Right ventricle myocardium superior (tissue), 1 donor: ENCODE data around the gene TBX4. TPM values are rescaled to one million over a fixed set of nuclear protein-coding genes. Genes with fewer than 3 reads are reported as not detected.

Experiments
- ATAC-seq: fragments of 200-7000 bp; cut with Tn5 transposase; one replicate; pipeline ENCODE4 v1.9.1; 2020; ENCODE audit warnings: mild to moderate bottlenecking; ENCODE audit not compliant: poor library complexity
- DNase-seq: peaks from one replicate; pipeline ENCODE4 v3.0.0-alpha.2; 2020
- intact Hi-C: fragments of 100-400 bp; cut with DNase I; formaldehyde crosslinking; loops from one replicate; pipeline ENCODE4 v1.11.2; 2022
- total RNA-seq: library from RNA; stranded (reverse); fragmentation: NEBNext Ultra II Directional; extraction: Animal tissue kit (Norgen Biotek cat#: 25700); gene quantifications from one replicate; pipeline ENCODE4 v1.2.1, GENCODE V29; 2021
- donor health status: DM: no; HTN: yes; CAD: no; lungs with severe emphysema.

Gene TBX4
- total RNA-seq, 1 donor from 2014 or later = not detected

DNA sequence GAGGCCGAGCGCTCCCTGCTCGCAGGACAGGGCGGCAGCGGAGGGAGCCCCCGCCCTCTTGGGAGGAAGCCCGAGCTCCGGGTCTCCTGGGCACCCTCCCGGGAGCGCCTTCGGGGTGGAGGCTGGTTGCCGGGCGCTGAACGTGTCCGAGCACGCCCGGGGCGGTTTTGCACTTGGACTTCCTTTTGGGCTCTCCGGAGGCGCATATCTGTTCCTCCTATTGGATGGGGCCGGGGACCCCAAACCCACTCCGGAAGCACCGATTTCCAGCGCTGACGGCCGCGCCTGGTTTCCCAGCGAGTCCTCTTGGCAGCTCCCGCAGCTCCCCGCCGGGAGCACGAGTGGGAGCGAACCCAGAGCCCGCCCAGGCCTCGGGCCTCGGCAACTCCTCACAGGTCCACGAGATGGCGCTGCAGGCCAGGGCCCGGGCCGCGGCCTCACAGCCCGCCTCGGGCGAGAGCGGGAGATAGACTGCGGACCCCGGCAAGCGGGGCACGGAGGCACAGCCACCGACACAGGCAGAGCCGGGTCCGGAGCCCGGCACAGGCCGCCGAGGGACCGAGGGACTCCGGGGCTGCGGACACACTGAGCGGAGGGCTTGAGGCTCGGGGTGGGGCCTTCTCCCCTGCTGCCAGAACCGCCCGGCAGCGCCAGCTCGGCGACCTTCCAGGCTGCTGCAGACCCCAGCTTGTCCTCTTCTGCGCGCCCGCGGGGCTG lies 39.9 kb upstream of the TBX4 start:
- ATAC-seq (peak; percentile 85), DNase-seq (peak; percentile 90)
- intact Hi-C loops = loop anchor here (10.0 kb wide), 1 partner anchor 652 kb away; the partner anchor contains the start of gene MED13

DNA sequence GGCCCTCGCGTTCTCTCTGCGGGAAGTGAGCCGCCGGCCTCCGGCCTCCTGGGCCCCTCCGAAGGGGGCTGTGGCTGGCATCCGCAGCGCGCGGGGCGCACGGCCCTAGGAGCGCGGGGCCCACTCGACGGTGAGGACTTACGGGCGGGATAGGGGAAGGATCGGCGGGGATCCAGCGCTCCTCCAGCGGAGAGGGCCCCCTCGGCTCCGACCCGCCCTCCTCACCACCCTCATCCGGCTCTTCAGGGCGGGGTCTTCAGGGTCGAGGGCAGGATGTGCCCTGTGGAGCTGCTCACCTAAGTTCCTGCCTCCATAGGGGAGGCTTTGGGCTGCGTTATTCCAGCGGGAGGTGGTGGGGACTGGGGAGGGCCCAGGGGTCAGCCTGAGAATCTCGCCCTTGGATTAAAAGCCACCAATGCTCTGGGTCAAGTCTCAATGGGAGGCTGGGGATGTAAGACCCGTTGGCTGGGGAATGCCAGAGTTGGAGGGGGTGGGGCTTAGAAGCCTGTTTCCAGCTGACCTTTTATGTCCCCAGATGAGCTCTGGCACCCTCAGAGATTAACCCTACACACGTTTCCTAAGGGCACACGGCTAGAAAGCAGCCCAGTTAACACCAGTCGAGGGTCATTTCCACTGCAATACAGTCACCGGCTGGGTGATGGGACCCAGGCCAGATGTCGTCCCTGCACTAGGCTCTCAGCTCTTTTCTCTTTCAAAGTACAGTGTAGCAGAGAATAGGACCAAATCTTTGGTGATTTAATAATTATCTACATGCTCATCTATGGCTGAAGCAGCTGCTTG lies 39.2 kb upstream of the TBX4 start:
- peak; percentile 39 for DNase-seq
- intact Hi-C loops = loop anchor here (10.0 kb wide), 1 partner anchor 652 kb away; the partner anchor contains the start of gene MED13
- ATAC-seq = no peak

DNA sequence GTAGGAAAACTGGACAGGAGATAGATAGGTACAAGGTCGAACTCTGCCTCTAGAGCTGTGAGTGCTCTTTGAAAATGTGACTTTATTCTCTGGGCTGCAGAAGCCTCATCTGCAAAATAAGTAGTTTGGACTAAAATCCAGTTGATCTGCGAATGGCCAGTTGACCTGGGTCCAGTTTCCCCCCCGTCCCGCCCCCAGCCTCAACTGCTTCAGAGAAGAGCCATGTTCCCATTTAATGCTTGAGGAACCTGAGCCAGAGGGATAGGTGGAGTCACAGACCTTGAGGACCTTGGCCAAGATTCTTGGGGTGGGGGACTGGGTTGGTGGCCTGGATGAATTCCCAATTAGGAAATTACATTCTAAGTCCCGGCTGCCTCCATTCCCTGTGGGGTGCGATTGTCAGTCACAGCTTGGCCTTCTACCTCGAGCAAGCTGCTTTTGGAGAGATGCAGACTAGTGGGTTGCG lies 38.5 kb upstream of the TBX4 start:
- intact Hi-C loops = loop anchor here (10.0 kb wide), 1 partner anchor 651 kb away; the partner anchor contains the start of gene MED13
- ATAC-seq (no peak), DNase-seq (no peak)

DNA sequence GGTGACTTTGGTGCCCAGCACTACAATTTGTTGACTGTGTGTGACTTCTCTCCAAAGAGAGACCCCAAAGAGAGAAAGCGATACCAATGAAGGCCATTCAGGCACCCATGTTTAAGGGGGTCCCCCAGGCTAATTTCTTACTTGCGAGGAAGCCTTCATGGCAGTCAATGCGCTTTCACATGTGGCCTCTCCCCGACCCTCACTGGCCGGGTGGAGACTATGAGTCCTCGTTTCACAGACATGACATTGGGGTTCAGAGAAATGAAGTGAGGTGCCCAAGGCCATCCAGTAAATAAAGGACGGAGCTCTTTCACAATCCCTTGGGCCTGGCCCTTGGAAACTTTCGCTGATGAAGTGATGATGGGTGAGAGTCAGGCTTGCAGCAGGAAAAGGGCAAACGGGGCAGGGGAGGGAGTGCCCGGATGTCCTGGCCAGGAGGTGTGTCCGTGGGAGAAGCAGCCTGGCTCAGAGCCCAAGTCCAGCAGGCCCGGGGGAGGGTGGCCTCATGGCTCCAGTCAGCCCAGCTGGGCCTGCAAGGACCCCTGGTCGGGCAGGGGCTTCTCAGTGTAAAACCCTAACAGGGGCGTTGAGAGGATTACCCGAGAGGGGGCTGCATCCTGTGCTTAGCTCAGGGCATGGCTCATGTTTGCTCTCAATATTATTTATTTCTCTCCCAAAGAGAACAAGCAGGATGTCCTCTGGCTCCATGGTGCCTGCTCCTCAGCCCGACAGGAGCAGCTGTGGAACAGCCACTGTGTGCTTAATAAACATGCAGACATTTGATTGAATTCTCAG lies 37.9 kb upstream of the TBX4 start:
- intact Hi-C loops = loop anchor here (10.0 kb wide), 1 partner anchor 650 kb away; the partner anchor contains the start of gene MED13
- DNase-seq (peak; percentile 64), ATAC-seq (no peak)

DNA sequence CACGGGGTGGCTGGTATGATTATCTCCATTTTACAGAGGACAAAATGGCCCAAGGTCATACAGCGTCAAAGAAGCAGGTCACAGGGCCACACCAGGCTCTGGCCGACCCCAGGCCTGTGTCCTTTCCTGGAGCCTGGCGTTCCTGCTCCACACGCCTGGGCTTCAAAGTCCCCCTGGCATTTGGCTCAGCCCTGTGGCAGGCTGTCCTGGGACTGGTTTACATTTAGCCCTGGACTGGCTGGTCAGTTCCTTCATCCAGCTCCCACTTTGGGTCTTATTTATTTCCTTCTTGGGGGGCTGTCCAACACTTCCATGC lies 37.3 kb upstream of the TBX4 start:
- ATAC-seq = no peak
- peak; percentile 18 for DNase-seq
- intact Hi-C loops = loop anchor here (5.0 to 10.0 kb wide), 2 partner anchors 137 to 650 kb away; partner anchors contain the start of gene MED13

DNA sequence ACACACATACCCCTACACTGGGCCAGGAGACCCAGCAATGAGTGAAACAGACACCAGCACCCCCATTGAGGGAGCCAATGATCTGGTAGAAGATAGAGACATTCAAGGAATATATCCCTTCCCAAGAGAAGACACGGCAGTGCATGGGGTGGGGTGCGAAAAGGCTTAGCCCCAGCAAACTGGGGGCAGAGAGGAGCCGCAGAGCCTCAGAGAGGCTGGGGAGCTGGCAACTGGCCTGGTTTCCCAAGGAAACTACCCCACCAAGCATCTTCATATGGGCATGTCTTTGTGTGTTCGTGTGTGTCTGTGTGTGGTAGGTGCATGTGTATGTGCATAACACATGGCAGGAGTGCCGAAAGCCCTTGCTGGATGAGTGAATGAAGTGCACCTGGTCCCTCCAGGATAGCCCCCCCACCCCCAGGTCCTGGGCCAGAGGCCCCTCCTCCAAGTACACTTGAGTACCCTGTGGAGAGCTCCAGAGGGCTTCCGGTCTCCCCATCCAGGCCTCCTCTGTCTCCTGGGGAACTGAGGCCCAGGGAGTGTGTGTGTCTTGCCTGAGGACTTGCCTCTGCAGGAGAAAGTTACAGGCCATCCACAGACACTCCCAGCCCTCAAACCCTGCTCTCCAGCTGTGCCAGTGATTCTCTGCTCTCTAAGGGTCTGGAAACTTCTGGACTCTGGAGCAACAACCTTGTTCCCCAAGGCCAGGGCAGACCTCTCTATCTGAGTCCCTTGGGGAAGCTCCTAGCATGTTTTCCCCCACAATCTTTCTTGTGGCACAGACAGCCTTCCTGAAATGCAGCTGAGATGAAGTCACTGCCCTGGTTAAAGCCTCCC lies 36.6 kb upstream of the TBX4 start:
- ATAC-seq = no peak
- intact Hi-C loops = loop anchor here (5.0 to 10.0 kb wide), 2 partner anchors 137 to 649 kb away; partner anchors contain the start of gene MED13
- DNase-seq = no peak

DNA sequence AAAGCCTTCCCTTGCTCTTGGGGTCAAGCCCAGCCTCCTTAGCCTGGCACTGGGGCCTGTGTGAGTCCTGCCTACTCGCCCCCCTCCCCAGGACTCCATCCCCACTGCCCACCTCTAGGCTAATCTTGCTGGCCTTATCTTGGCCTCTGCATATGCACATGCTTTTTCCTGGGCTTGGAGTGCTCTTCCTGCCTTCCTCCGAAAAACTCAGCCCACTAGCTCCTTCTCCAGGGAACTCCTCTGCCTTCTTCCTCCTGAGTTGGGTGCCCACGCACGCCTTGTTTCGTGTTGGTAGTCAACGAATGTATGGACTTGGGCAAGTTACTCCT lies 36.0 kb upstream of the TBX4 start:
- ATAC-seq (no peak), DNase-seq (no peak)
- intact Hi-C loops = loop anchor here (5.0 to 10.0 kb wide), 2 partner anchors 136 to 649 kb away; partner anchors contain the start of gene MED13

DNA sequence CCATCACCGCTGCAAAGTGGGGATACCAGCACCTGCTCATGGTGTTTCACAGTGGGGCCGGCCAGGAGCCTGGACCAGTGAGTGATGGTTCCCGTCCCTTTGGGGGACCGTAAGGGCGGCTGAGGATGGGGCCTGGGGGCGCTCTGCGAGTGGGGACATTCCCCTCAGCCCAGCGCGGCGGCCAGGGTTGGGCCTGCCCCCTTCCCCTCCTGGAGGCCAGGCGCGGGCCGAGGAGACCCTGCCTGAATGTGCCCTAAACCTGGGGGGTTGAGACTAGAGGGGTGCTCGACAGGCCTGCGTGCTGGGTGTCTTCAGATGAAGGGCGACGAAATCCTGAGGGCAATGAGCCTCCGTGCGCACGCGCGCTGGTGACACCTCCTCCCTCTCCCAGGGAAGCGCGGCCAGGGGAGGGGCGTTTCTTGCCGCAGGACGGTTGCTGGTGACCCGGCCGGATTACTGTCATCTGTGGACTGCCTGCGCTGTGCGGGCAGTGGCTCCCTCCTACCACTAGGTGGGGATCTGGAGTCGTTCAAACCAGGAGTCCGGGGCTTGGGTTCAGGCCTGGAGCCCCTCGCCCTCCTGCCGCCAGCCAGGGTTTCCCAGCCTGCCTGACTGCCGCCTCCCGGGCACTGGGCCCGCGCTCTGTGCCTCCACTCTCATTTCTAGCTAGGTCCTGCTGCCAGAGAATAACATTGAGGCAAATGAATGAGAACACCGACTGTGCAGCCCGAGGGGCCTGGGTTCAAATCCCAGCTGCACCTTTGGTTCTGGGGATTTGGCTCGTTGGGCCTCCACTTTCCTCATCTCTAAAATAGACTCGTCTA lies 35.5 kb upstream of the TBX4 start:
- peak; percentile 93 for DNase-seq
- intact Hi-C loops = loop anchor here (5.0 to 10.0 kb wide), 2 partner anchors 136 to 648 kb away; partner anchors contain the start of gene MED13
- peak; percentile 80 for ATAC-seq

DNA sequence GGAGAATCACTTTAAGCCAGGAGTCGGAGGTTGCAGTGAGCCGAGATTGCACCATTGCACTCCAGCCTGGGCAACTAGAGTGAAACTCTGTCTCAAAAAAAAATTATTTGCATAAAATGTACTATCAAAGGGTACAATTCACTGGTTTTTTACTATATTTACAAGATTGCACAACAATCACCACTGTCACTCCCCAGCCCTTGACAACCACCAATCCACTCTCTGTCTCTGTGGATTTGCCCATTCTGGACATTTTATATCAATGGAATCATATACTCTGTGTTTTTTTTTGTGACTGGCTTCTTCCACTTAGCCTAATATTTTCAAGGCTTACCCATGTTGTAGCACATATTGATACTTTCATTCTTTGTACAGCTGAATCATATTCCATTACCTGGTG lies 33.8 kb upstream of the TBX4 start:
- intact Hi-C loops = loop anchor here (5.0 to 10.0 kb wide), 2 partner anchors 134 to 646 kb away; partner anchors contain the start of gene MED13
- DNase-seq = no peak
- no peak for ATAC-seq

DNA sequence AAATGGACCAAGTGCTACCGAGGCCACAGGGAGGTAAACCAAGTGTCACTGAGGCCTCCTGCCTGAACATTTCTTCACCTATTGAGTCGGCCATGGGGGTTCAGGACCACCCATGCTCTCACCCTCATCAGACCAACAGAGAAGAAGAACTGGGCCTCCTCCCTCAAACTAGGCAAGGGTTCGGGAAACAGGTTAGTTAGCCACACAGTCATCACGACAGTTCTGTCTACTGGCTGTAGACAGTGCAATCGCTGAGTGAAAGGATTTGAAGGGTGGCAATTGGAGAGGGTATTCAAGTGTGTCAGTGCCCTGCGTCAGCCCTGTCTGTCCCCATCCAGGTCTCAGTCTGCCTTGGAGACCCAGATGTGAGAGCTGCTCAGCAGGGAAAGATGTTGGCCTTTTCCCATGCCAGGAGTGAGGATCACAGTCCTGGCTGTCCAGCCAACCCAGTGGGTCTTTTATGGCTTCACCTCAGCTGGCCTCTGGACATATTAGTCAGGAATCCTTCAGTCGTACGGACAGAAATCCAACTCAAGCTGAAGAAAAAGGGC lies 32.7 kb upstream of the TBX4 start:
- no peak for DNase-seq
- intact Hi-C loops = loop anchor here (5.0 to 10.0 kb wide), 2 partner anchors 133 to 645 kb away; partner anchors contain the start of gene MED13
- no peak for ATAC-seq

DNA sequence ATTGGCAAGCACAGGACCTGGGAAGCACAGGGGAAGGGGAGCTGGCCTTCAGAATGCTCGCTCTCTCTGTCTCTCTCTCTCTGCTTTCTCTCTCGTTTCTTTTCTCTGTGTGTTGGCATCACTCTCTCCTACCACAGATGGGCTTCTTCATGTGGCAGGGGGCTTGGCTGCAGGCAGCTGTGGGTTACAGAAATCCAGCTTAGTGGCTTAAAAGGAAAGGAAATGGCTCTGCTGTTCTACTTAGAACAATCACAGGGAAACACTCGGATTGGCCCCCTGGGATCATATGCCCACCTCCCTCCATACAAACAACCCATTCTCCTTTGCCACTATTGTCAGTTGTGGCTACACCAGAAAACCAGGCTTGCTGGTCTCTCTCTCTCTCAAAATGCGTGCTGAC lies 32.2 kb upstream of the TBX4 start:
- DNase-seq = no peak
- intact Hi-C loops = no loop called here
- ATAC-seq = no peak

DNA sequence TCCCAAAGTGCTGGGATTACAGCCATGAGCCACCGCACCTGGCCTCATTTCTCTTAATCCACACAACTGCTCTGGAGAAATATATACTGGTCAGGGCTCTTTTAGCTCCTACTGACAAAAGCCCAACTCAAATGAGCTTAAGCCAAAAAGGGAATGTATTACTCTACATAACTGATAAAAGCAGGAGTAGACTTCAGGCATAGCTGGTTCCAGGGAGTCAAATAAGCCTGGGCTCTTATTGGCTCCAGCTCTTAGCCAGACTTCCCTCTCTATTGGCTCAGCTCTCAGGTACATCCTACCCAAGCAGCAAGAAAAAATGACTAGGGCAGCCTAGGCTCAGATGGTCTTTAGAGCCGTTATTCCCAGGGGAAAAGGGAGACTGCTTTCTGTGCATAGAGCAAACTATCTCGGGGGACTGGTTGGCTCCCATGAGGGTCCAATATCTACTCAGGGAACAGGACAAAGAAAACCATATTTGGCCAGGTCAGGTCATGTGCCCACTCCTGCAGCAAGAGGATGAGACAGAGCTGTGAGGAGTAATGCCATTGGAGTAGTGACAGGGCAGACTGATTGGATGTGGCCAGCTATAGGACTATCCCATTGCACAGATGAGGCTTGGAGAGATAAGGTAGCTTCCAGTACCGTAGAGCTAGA lies 31.4 kb upstream of the TBX4 start:
- DNase-seq (no peak), ATAC-seq (no peak)
- intact Hi-C loops = no loop called here

DNA sequence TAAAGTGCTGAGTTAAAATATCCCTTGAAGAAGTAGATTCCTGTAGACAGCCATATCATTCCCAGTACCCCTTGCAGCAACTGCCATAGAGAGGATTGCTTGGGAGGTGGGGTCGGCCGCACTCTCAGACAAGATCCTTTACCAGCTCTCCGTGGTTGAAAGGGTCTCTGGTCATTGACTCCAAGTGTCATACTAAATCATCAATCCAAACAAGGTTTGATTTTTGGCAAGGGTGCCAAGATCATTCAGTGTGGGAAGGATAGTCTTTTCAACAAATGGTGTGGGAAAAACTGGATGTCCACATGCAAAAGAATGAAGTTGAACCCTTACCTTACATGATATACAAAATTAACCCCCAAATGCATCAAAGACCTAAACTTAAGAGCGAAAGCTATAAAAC lies 30.8 kb upstream of the TBX4 start:
- DNase-seq (no peak), ATAC-seq (no peak)
- intact Hi-C loops = no loop called here

DNA sequence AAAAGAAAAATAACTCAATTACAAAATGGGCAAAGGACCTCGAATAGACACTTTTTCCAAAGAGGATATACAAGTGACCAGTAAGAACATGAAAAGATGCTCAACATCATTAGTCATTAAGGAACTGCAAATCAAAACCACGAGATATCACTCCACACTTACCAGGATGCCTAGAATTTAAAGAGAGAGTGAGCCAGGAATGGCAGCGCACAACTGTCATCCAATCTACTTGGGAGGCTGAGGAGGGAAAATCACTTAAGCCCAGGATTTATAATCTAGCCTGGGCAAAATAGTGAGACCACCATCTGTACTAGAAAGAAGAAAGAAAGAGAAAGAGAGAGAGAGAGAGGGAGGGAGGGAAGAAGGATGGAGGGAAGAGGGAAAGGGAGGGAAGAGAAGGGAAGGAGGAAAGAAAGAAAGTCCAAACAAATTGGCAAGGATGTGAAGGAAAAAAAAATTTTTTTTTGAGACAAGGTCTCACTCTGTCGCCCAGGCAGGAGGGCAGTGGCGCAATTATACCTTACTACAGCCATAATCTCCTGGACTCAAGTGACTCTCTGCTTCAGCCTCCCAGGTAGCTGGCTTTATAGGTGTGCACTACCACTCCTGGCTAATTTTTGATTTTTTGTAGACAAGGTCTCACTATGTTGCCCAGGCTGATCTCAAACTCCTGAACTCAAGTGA lies 30.0 kb upstream of the TBX4 start:
- no peak for ATAC-seq
- intact Hi-C loops = no loop called here
- DNase-seq = no peak

DNA sequence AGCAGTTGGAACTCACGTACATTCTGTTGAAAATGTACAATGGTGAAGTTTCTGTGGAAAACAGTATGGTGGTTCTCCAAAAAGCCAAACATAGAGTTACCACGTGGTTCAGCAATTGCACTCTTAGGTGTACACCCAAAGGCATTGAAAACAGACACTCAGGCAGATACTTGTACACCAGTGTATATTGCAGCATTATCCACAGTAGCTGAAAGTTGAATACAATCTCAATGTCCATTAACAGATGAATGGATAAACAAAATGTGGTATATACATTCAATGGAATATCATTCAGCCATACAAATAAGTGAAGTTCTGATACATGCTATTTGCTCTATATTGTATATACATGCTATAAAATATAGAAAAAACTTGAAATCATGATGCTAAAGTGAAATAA lies 29.4 kb upstream of the TBX4 start:
- intact Hi-C loops = no loop called here
- ATAC-seq (no peak), DNase-seq (no peak)
